Measurements from ENCODE around the gene CALCOCO1.

CALCOCO1 gene

DNA sequence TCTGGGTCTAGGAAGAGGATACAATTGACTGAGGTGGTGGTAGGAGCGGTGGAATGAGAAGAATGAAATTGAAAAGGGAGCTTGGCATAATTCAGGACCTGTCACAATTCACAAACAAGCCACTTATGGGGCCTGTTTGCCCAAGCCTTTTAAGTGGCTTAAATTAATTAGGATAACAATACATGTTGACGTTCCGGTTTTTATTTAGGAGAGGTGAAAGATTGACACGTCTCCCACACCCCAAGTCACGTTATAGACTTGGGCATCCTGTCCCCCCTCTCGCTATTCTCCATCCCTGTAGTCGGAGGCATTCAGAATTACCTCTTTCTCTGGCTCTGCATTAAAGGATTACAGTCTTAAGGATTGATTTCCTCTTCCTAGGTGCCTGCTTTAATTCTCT is 954 bp upstream of the CALCOCO1 start:
- no peaks in the 10 kb centered on the region for H4K20me1 ChIP-seq (ENCODE audit: insufficient read depth)
- peak overlapping the region; percentile 84 for H2AFZ ChIP-seq (ENCODE audit: low read depth)
- H3K4me2 ChIP-seq = peak overlapping the region; percentile 64
- no peak overlapping the region; the same call in 1 of the 2 replicates for H3K27ac ChIP-seq
- peak overlapping the region; percentile 9; the same call in 1 of the 2 replicates for H3K9ac ChIP-seq
- no peaks in the 10 kb centered on the region for H3K79me2 ChIP-seq (ENCODE audit: insufficient read depth, low read depth)
- H3K4me3 ChIP-seq (IDR thresholded peaks at IDR 0.05; ENCODE audit: insufficient read depth, low read depth, low read length) = no peak overlapping the region
- H3K4me1 ChIP-seq (ENCODE audit: low read depth, poor library complexity, severe bottlenecking) = peaks cover 28% of the 10 kb centered on the region
- TF ChIP-seq CTCF (conservative IDR thresholded peaks at IDR 0.05; ENCODE audit: low read depth, low read length) = no peak
- H3K27me3 ChIP-seq (ENCODE audit: insufficient read depth, low read depth) = no peaks in the 10 kb centered on the region
- no peaks in the 10 kb centered on the region for H3K36me3 ChIP-seq (ENCODE audit: insufficient read depth)

GRCh38 chr12:53726946-53727309 is 324 bp downstream of the CALCOCO1 start:
- Histone ChIP-seq H4K20me1 (ENCODE audit: insufficient read depth) (no peaks in the 10 kb centered on the region), H3K4me1 (ENCODE audit: low read depth, poor library complexity, severe bottlenecking) (peaks cover 41% of the 10 kb centered on the region), H3K27ac (no peak overlapping the region), H3K4me3 (IDR thresholded peaks at IDR 0.05; ENCODE audit: insufficient read depth, low read depth, low read length) (no peak overlapping the region), H3K36me3 (ENCODE audit: insufficient read depth) (no peaks in the 10 kb centered on the region), H2AFZ (ENCODE audit: low read depth) (peak overlapping the region; percentile 84), H3K9ac (peak overlapping the region; percentile 17; the same call in 1 of the 2 replicates), H3K4me2 (peak overlapping the region; percentile 95), H3K79me2 (ENCODE audit: insufficient read depth, low read depth) (no peaks in the 10 kb centered on the region), H3K27me3 (ENCODE audit: insufficient read depth, low read depth) (no peaks in the 10 kb centered on the region)
- 0 out of 2 replicates have a peak, but pooled peaks have one; percentile 16 for TF ChIP-seq CTCF (conservative IDR thresholded peaks at IDR 0.05; ENCODE audit: low read depth, low read length)

GRCh38 chr12:53726341-53726740 is 911 bp downstream of the CALCOCO1 start:
- no peaks in the 10 kb centered on the region for H3K79me2 ChIP-seq (ENCODE audit: insufficient read depth, low read depth)
- no peaks in the 10 kb centered on the region for H3K36me3 ChIP-seq (ENCODE audit: insufficient read depth)
- H3K9ac ChIP-seq = no peak overlapping the region
- H4K20me1 ChIP-seq (ENCODE audit: insufficient read depth) = no peaks in the 10 kb centered on the region
- no peak overlapping the region for H2AFZ ChIP-seq (ENCODE audit: low read depth)
- no peaks in the 10 kb centered on the region for H3K27me3 ChIP-seq (ENCODE audit: insufficient read depth, low read depth)
- H3K27ac ChIP-seq = no peak overlapping the region
- peaks cover 47% of the 10 kb centered on the region for H3K4me1 ChIP-seq (ENCODE audit: low read depth, poor library complexity, severe bottlenecking)
- no peak for TF ChIP-seq CTCF (conservative IDR thresholded peaks at IDR 0.05; ENCODE audit: low read depth, low read length)
- H3K4me3 ChIP-seq (IDR thresholded peaks at IDR 0.05; ENCODE audit: insufficient read depth, low read depth, low read length) = no peak overlapping the region
- H3K4me2 ChIP-seq = peak overlapping the region; percentile 95

DNA sequence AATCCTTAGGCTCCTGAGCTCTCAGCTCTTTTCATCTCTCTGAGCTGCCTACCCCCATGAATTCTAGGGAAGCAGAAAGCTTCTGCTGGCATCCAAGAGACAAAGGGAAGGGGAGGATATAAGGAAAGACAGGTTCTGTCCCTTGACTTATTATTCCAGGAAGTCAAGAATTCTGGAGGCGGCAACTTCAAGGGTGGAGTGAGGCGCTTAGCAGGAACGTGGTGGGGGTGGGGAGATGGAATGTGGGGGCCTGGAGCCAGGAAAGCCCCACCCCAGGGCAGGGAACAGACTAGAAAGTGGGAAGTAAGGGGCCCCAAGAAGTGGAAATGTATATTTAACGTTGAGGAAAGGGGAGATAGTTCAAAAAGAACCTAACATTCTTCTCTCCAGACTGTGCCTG is 1.4 kb downstream of the CALCOCO1 start:
- Histone ChIP-seq H3K4me3 (IDR thresholded peaks at IDR 0.05; ENCODE audit: insufficient read depth, low read depth, low read length) (no peak overlapping the region), H3K4me2 (peak overlapping the region; percentile 95; the same call in 1 of the 2 replicates), H2AFZ (ENCODE audit: low read depth) (no peak overlapping the region), H3K4me1 (ENCODE audit: low read depth, poor library complexity, severe bottlenecking) (peaks cover 51% of the 10 kb centered on the region), H3K79me2 (ENCODE audit: insufficient read depth, low read depth) (no peaks in the 10 kb centered on the region), H3K27ac (no peak overlapping the region), H3K9ac (no peak overlapping the region), H3K36me3 (ENCODE audit: insufficient read depth) (no peaks in the 10 kb centered on the region), H4K20me1 (ENCODE audit: insufficient read depth) (no peaks in the 10 kb centered on the region), H3K27me3 (ENCODE audit: insufficient read depth, low read depth) (no peaks in the 10 kb centered on the region)
- no peak for TF ChIP-seq CTCF (conservative IDR thresholded peaks at IDR 0.05; ENCODE audit: low read depth, low read length)

All from KMS-11 (cell line).